ENCODE data around the gene NOC2L. TPM values are rescaled to one million over a fixed set of nuclear protein-coding genes. Genes with fewer than 3 reads are reported as not detected.

Gene NOC2L
- total RNA-seq, 2 experiments from 2014 or later, result 50.2 to 52.0 TPM

DNA sequence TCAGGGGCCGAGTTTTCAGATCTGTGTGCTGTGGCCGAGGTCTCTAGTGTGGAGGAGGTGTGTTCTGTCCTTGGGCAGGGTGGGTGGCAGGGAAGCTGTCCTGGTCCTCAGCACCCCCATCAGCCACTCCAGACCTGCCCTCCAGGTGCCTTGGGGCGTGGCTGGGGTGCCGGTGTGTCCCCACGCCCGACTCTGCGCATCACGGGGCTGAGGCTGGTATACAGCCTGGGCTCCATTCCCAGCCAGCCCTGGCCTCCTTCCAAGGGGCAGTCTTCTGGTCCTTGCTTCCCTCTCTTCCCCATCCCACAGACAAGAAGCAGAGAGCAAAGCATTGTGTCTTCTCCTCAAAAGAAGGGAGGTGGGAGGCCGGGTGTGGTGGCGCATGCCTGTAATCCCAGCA is 31.3 kb downstream of the NOC2L start:
- CTCF ChIA-PET, result no interaction called here
- H3K4me1 ChIP-seq (ENCODE audit: insufficient read depth, low read length), result peaks cover 24% of the 10 kb centered on the region
- Mint-ChIP-seq H3K27me3 (peaks cover 53% of the 10 kb centered on the region), H3K9me3 (no peaks in the 10 kb centered on the region), H3K27ac (no peak overlapping the region), H3K4me1 (ENCODE audit: low read depth) (peaks cover 6% of the 10 kb centered on the region), H3K36me3 (ENCODE audit: low read depth) (no peaks in the 10 kb centered on the region), H3K4me3 (peak overlapping the region; percentile 25)
- ATAC-seq (ENCODE audit: poor library complexity) (no peak), DNase-seq (no peak)
- H3K36me3 ChIP-seq (ENCODE audit: insufficient read depth, low read length), result no peaks in the 10 kb centered on the region
- POLR2A ChIA-PET, result no interaction called here
- H3K27ac ChIP-seq (ENCODE audit: low read depth in 1 of 2, low read length in 2 of 2), result no peak overlapping the region
- H3K27me3 ChIP-seq (ENCODE audit: control insufficient read depth in 1 of 2, insufficient read depth in 2 of 2, low read length in 2 of 2), result peaks cover 24% of the 10 kb centered on the region in 2 experiments
- TF ChIP-seq, protein P1, sequence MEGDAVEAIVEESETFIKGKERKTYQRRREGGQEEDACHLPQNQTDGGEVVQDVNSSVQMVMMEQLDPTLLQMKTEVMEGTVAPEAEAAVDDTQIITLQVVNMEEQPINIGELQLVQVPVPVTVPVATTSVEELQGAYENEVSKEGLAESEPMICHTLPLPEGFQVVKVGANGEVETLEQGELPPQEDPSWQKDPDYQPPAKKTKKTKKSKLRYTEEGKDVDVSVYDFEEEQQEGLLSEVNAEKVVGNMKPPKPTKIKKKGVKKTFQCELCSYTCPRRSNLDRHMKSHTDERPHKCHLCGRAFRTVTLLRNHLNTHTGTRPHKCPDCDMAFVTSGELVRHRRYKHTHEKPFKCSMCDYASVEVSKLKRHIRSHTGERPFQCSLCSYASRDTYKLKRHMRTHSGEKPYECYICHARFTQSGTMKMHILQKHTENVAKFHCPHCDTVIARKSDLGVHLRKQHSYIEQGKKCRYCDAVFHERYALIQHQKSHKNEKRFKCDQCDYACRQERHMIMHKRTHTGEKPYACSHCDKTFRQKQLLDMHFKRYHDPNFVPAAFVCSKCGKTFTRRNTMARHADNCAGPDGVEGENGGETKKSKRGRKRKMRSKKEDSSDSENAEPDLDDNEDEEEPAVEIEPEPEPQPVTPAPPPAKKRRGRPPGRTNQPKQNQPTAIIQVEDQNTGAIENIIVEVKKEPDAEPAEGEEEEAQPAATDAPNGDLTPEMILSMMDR (IDR thresholded peaks at IDR 0.05), result no peak
- no peak overlapping the region for H3K4me3 ChIP-seq (ENCODE audit: low read length)
- H3K9me3 ChIP-seq (ENCODE audit: control insufficient read depth in 1 of 2, insufficient read depth in 1 of 2, low read length in 2 of 2), result peaks cover 0 to 38% of the 10 kb centered on the region in 2 experiments
- intact Hi-C loops (cut with DNase I, micrococcal nuclease), result no loop called here

DNA sequence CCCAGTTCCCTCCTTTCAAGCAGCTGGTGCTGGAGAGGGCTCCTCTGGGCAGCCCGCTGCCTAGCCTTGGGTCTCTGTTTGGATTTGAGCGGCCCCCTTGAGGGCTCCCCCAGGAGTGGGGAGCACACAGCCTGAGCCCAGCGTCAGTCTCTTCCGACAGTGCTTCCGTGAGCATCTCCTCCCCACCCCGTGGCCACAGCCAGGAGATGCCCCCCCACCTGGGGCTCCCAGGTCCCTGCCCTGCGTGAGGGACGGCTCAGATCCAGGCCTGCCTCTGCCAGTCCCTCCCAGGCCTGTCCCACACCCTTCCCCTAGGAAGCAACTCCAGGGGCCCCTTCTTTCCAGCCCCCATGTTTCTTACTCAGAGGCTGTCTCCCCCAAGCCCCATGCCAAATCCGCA is 31.8 kb downstream of the NOC2L start:
- Mint-ChIP-seq H3K4me3 (peak overlapping the region; percentile 25), H3K27ac (no peak overlapping the region), H3K9me3 (no peaks in the 10 kb centered on the region), H3K4me1 (ENCODE audit: low read depth) (peaks cover 6% of the 10 kb centered on the region), H3K27me3 (peaks cover 51% of the 10 kb centered on the region), H3K36me3 (ENCODE audit: low read depth) (no peaks in the 10 kb centered on the region)
- no peaks in the 10 kb centered on the region for H3K36me3 ChIP-seq (ENCODE audit: insufficient read depth, low read length)
- DNase-seq (no peak), ATAC-seq (ENCODE audit: poor library complexity) (no peak)
- H3K4me3 ChIP-seq (ENCODE audit: low read length), result no peak overlapping the region
- POLR2A ChIA-PET, result no interaction called here
- H3K27ac ChIP-seq (ENCODE audit: low read depth in 1 of 2, low read length in 2 of 2), result no peak overlapping the region
- CTCF ChIA-PET, result no interaction called here
- H3K4me1 ChIP-seq (ENCODE audit: insufficient read depth, low read length), result peaks cover 30% of the 10 kb centered on the region
- peaks cover 29 to 30% of the 10 kb centered on the region in 2 experiments for H3K27me3 ChIP-seq (ENCODE audit: control insufficient read depth in 1 of 2, insufficient read depth in 2 of 2, low read length in 2 of 2)
- TF ChIP-seq, protein P1 (IDR thresholded peaks at IDR 0.05), result no peak
- peaks cover 0 to 43% of the 10 kb centered on the region in 2 experiments for H3K9me3 ChIP-seq (ENCODE audit: control insufficient read depth in 1 of 2, insufficient read depth in 1 of 2, low read length in 2 of 2)
- intact Hi-C loops (cut with DNase I, micrococcal nuclease), result no loop called here

DNA sequence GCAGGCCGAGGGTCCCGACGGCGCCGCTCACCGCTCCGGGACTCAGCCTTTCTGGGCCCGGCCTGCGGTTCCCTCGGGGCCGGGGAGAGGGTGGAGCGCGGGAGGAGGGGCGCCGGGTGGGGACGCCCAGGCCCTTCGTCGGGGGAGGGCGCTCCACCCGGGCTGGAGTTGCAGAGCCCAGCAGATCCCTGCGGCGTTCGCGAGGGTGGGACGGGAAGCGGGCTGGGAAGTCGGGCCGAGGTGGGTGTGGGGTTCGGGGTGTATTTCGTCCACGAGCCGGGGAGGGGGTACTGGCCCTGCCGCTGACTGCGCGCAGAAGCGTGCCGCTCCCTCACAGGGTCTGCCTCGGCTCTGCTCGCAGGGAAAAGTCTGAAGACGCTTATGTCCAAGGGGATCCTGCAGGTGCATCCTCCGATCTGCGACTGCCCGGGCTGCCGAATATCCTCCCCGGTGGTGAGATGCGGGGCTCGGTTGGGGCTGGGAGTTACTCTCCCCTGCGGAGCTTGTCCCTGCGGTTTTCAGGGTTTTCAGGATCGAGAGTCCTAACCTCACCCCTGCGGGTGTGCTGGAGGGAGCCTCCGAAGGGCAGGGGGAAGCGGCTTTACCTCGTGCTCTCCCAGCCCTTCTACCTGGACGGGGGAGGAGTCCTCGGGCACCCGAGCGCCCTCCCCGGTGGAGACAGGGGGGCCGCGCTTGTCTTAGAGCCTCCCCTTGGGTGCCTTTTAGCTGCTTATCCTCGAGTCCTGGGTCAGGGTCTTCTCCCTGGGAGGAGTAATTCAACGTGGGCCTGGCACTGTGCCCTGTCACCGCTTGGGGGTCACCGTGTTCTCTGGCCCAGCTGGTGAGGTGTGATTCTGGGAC is 33.3 kb downstream of the NOC2L start:
- Mint-ChIP-seq H3K4me3 (peak overlapping the region; percentile 48), H3K27me3 (peaks cover 53% of the 10 kb centered on the region), H3K36me3 (ENCODE audit: low read depth) (no peaks in the 10 kb centered on the region), H3K4me1 (ENCODE audit: low read depth) (peaks cover 12% of the 10 kb centered on the region), H3K27ac (no peak overlapping the region), H3K9me3 (no peaks in the 10 kb centered on the region)
- ATAC-seq (ENCODE audit: poor library complexity), result no peak
- no peak overlapping the region for H3K27ac ChIP-seq (ENCODE audit: low read depth in 1 of 2, low read length in 2 of 2)
- peaks cover 37% of the 10 kb centered on the region for H3K4me1 ChIP-seq (ENCODE audit: insufficient read depth, low read length)
- peaks cover 40 to 44% of the 10 kb centered on the region in 2 experiments for H3K27me3 ChIP-seq (ENCODE audit: control insufficient read depth in 1 of 2, insufficient read depth in 2 of 2, low read length in 2 of 2)
- intact Hi-C loops (cut with DNase I, micrococcal nuclease), result no loop called here
- H3K9me3 ChIP-seq (ENCODE audit: control insufficient read depth in 1 of 2, insufficient read depth in 1 of 2, low read length in 2 of 2), result peaks cover 0 to 52% of the 10 kb centered on the region in 2 experiments
- no peak for DNase-seq
- H3K4me3 ChIP-seq (ENCODE audit: low read length), result no peak overlapping the region
- TF ChIP-seq, protein P1 (IDR thresholded peaks at IDR 0.05), result no peak
- CTCF ChIA-PET, result no interaction called here
- H3K36me3 ChIP-seq (ENCODE audit: insufficient read depth, low read length), result no peaks in the 10 kb centered on the region
- POLR2A ChIA-PET, result no interaction called here
